Liver (tissue), 9 donors: ENCODE data around the gene AKR1C8. TPM values are rescaled to one million over a fixed set of nuclear protein-coding genes. Genes with fewer than 3 reads are reported as not detected.

Source experiments
- DNase-seq: peaks from one replicate; pipeline ENCODE4 v3.0.0-alpha.2; 2017; ENCODE audit warnings: low spot score
- H3K27ac ChIP-seq, 2 donors: one replicate each; pipeline ENCODE4 v1.7.0; 2013; ENCODE audit warnings: inconsistent platforms in 2 of 2, low read length in 2 of 2, control low read depth in 1 of 2, low read depth in 1 of 2, mild to moderate bottlenecking in 1 of 2
- H3K27me3 ChIP-seq, 4 donors: one replicate each; pipeline versions ENCODE4 v1.6.1 to v1.7.0; 2013; ENCODE audit warnings: low read length in 3 of 4, inconsistent platforms in 1 of 4, mild to moderate bottlenecking in 1 of 4, moderate library complexity in 1 of 4; ENCODE audit not compliant: control insufficient read depth in 4 of 4, insufficient read depth in 4 of 4
- H3K36me3 ChIP-seq, 4 donors: one replicate each; pipeline versions ENCODE4 v1.6.1 to v1.7.0; 2013; ENCODE audit warnings: low read length in 3 of 4, mild to moderate bottlenecking in 3 of 4, low read depth in 1 of 4, moderate library complexity in 1 of 4; ENCODE audit not compliant: control insufficient read depth in 4 of 4, insufficient read depth in 3 of 4
- H3K4me1 ChIP-seq, 4 donors: one replicate each; pipeline versions ENCODE4 v1.6.1 to v1.7.0; 2013; ENCODE audit warnings: low read length in 3 of 4, mild to moderate bottlenecking in 3 of 4, moderate library complexity in 1 of 4; ENCODE audit not compliant: control insufficient read depth in 4 of 4, insufficient read depth in 4 of 4
- H3K4me3 ChIP-seq, 3 donors: one replicate each; pipeline versions ENCODE4 v1.6.1 to v1.7.0; 2013; ENCODE audit warnings: low read length in 3 of 3, control low read depth in 1 of 3, low read depth in 1 of 3, mild to moderate bottlenecking in 1 of 3
- H3K9ac ChIP-seq, 2 donors: one replicate each; pipeline ENCODE4 v1.7.0; 2013; ENCODE audit warnings: low read length in 2 of 2, mild to moderate bottlenecking in 2 of 2, moderate library complexity in 2 of 2, control low read depth in 1 of 2, low read depth in 1 of 2
- H3K9me3 ChIP-seq, 4 donors: one replicate each; pipeline versions ENCODE4 v1.6.1 to v1.7.0; 2013; ENCODE audit warnings: low read length in 3 of 4; ENCODE audit not compliant: control insufficient read depth in 4 of 4
- EGR1 ChIP-seq, 2 donors: IDR thresholded peaks; 2 replicates each; pipeline ENCODE4 v1.6.1; 2016 to 2018; ENCODE audit warnings: antibody characterized with exemption in 2 of 2, low read depth in 2 of 2
- FOXA1 ChIP-seq: IDR thresholded peaks from 2 replicates; pipeline ENCODE4 v1.6.1; 2016; ENCODE audit warnings: antibody characterized with exemption
- FOXA2 ChIP-seq: IDR thresholded peaks from 2 replicates; pipeline ENCODE4 v1.6.1; 2016; ENCODE audit warnings: antibody characterized with exemption
- GABPA ChIP-seq, 2 donors: IDR thresholded peaks in 1 of 2; conservative IDR thresholded peaks in 1 of 2; 2 replicates each; pipeline ENCODE4 v1.6.1; 2016; ENCODE audit warnings: antibody characterized with exemption in 2 of 2, mild to moderate bottlenecking in 1 of 2, moderate library complexity in 1 of 2
- HNF4A ChIP-seq, 2 donors: conservative IDR thresholded peaks; 2 replicates each; pipeline ENCODE4 v1.6.1; 2016; ENCODE audit warnings: antibody characterized with exemption in 2 of 2, mild to moderate bottlenecking in 2 of 2
- HNF4G ChIP-seq: IDR thresholded peaks from 2 replicates; pipeline ENCODE4 v1.6.1; 2016; ENCODE audit warnings: antibody characterized with exemption
- JUND ChIP-seq, 2 donors: IDR thresholded peaks; 2 replicates each; pipeline ENCODE4 v1.6.1; 2016; ENCODE audit warnings: antibody characterized with exemption in 2 of 2
- NR2F2 ChIP-seq: IDR thresholded peaks from 2 replicates; pipeline ENCODE4 v1.6.1; 2016; ENCODE audit warnings: antibody characterized with exemption
- RAD21 ChIP-seq, 2 donors: IDR thresholded peaks; 2 replicates each; pipeline ENCODE4 v1.6.1; 2016; ENCODE audit warnings: antibody characterized with exemption in 2 of 2, mild to moderate bottlenecking in 2 of 2
- RXRA ChIP-seq, 2 donors: IDR thresholded peaks; 2 replicates each; pipeline ENCODE4 v1.6.1; 2017 to 2018; ENCODE audit warnings: antibody characterized with exemption in 2 of 2, mild to moderate bottlenecking in 1 of 2
- SP1 ChIP-seq: IDR thresholded peaks from 2 replicates; pipeline ENCODE4 v1.6.1; 2018; ENCODE audit warnings: antibody characterized with exemption, mild to moderate bottlenecking
- TAF1 ChIP-seq: conservative IDR thresholded peaks from 2 replicates; pipeline ENCODE4 v1.6.1; 2016; ENCODE audit warnings: antibody characterized with exemption, mild to moderate bottlenecking
- YY1 ChIP-seq: IDR thresholded peaks from 2 replicates; pipeline ENCODE4 v1.6.1; 2016; ENCODE audit warnings: antibody characterized with exemption, mild to moderate bottlenecking
- WGBS: extraction: QIAGEN DNeasy Blood & Tissue Kit; methylation state at CpG from one replicate; pipeline ENCODE4 v1.1.7; 2013; 5-methylcytosine and 5-hydroxymethylcytosine counted together
- polyA plus RNA-seq, 2 donors: library from polyadenylated mRNA; stranded (reverse) in 1 of 2; unstranded in 1 of 2; fragments of 200-250 nt in 1 of 2; fragments of >200 nt in 1 of 2; fragmentation: Nextera tagmentation in 1 of 2; extraction: Ambion mirVana in 1 of 2; gene quantifications; one replicate each; pipeline versions ENCODE4 v1.2.1 to v1.2.3, GENCODE V29; 2013 to 2015
- total RNA-seq, 2 donors: library from RNA; depleted of rRNA; stranded (reverse); fragments of >200 nt; gene quantifications; one replicate each; pipeline ENCODE4 v1.2.3, GENCODE V29; 2014
- TF ChIP-seq, protein P1 (sequence below): IDR thresholded peaks from 2 replicates; pipeline ENCODE4 v1.6.1; 2016; ENCODE audit warnings: antibody characterized with exemption, mild to moderate bottlenecking
- TF ChIP-seq, protein P2 (sequence below): fragments of 150-350 bp; IDR thresholded peaks from 2 replicates; pipeline ENCODE4 v1.5.1; 2017; ENCODE audit warnings: improper control_type of control experiment, low read depth, low read length; ENCODE audit not compliant: missing input control
- TF ChIP-seq, protein P3 (sequence below): IDR thresholded peaks from 2 replicates; pipeline ENCODE4 v1.6.1; 2016; ENCODE audit warnings: antibody characterized with exemption
- TF ChIP-seq, protein P4 (sequence below): IDR thresholded peaks from 2 replicates; pipeline ENCODE4 v1.6.1; 2016; ENCODE audit warnings: antibody characterized with exemption
- TF ChIP-seq, protein P5 (sequence below): IDR thresholded peaks from 2 replicates; pipeline ENCODE4 v1.6.1; 2016; ENCODE audit warnings: antibody characterized with exemption
- donor health status: healthy.
- donor health status: healthy.
- donor health status: healthy.
- donor health status: healthy.
- donor health status: healthy.

The AKR1C8 gene
- total and polyA plus RNA-seq, 4 donors: 2.5 to 28.5 (median 19.2) TPM; not detected in 1

DNA sequence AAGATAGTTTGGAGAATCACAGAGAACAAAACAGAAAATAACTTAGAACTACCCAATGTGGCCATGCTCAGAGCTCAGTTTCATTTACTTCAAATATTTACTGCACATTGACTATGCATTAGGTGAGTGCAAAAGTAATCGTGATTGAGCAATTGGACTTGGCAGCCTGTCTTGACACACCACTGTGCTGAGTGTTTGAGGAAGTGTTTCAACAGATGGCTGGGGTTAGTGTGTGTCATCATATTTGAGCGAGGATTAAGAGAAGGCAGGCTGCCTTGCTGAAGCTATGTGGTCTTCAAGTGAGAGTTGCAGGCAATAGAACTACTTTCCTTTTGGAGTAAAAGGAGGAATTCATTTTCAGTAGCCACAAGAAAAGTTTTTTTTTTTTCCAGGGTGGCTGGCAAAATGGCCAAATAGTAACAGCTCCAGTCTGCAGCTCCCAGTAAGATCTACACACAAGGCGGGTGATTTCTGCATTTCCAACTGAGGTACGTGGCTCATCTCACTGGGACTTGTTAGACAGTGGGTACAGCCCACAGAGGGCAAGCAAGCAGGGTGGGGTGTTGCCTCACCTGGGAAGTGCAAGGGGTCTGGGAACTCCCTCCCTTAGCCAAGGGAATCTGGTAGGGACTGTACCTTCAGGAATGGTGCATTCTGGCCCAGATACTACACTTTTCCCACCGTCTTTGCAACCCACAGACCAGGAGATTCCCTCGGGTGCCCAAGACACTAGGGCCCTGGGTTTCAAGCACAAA, 49.3 kb upstream of the AKR1C8 start:
- Histone ChIP-seq H3K36me3 (no peaks in the 10 kb centered on the region), H3K27ac (peak overlapping the region in 1 of 2 donors; percentile 23), H3K9me3 (peaks cover 0 to 19% (median 4%) of the 10 kb centered on the region in 4 donors), H3K4me3 (peak overlapping the region in 2 of 3 donors; percentile 20 to 35), H3K27me3 (no peaks in the 10 kb centered on the region), H3K4me1 (peaks cover 5 to 15% (median 9%) of the 10 kb centered on the region in 4 donors), H3K9ac (no peak overlapping the region)
- DNase-seq: peak; percentile 46
- TF ChIP-seq RAD21 (IDR thresholded peaks at IDR 0.05): peak; percentile 44 to 65
- TF ChIP-seq, protein P1, sequence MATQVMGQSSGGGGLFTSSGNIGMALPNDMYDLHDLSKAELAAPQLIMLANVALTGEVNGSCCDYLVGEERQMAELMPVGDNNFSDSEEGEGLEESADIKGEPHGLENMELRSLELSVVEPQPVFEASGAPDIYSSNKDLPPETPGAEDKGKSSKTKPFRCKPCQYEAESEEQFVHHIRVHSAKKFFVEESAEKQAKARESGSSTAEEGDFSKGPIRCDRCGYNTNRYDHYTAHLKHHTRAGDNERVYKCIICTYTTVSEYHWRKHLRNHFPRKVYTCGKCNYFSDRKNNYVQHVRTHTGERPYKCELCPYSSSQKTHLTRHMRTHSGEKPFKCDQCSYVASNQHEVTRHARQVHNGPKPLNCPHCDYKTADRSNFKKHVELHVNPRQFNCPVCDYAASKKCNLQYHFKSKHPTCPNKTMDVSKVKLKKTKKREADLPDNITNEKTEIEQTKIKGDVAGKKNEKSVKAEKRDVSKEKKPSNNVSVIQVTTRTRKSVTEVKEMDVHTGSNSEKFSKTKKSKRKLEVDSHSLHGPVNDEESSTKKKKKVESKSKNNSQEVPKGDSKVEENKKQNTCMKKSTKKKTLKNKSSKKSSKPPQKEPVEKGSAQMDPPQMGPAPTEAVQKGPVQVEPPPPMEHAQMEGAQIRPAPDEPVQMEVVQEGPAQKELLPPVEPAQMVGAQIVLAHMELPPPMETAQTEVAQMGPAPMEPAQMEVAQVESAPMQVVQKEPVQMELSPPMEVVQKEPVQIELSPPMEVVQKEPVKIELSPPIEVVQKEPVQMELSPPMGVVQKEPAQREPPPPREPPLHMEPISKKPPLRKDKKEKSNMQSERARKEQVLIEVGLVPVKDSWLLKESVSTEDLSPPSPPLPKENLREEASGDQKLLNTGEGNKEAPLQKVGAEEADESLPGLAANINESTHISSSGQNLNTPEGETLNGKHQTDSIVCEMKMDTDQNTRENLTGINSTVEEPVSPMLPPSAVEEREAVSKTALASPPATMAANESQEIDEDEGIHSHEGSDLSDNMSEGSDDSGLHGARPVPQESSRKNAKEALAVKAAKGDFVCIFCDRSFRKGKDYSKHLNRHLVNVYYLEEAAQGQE: peak; percentile 25
- peak in 1 of 2 donors; percentile 48 for TF ChIP-seq EGR1 (IDR thresholded peaks at IDR 0.05; ENCODE audit: low read depth in 2 of 2)
- peak; percentile 80 to 90 for TF ChIP-seq RXRA (IDR thresholded peaks at IDR 0.05)
- TF ChIP-seq YY1: peak; percentile 80
- TF ChIP-seq, protein P2, sequence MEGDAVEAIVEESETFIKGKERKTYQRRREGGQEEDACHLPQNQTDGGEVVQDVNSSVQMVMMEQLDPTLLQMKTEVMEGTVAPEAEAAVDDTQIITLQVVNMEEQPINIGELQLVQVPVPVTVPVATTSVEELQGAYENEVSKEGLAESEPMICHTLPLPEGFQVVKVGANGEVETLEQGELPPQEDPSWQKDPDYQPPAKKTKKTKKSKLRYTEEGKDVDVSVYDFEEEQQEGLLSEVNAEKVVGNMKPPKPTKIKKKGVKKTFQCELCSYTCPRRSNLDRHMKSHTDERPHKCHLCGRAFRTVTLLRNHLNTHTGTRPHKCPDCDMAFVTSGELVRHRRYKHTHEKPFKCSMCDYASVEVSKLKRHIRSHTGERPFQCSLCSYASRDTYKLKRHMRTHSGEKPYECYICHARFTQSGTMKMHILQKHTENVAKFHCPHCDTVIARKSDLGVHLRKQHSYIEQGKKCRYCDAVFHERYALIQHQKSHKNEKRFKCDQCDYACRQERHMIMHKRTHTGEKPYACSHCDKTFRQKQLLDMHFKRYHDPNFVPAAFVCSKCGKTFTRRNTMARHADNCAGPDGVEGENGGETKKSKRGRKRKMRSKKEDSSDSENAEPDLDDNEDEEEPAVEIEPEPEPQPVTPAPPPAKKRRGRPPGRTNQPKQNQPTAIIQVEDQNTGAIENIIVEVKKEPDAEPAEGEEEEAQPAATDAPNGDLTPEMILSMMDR: no peak
- TF ChIP-seq, protein P3, sequence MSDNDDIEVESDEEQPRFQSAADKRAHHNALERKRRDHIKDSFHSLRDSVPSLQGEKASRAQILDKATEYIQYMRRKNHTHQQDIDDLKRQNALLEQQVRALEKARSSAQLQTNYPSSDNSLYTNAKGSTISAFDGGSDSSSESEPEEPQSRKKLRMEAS: peak; percentile 85
- peak; percentile 41 for TF ChIP-seq FOXA2
- peak; percentile 79 for TF ChIP-seq FOXA1
- peak; percentile 42 for TF ChIP-seq HNF4G
- TF ChIP-seq, protein P4, sequence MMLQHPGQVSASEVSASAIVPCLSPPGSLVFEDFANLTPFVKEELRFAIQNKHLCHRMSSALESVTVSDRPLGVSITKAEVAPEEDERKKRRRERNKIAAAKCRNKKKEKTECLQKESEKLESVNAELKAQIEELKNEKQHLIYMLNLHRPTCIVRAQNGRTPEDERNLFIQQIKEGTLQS: no peak
- TF ChIP-seq, protein P5, sequence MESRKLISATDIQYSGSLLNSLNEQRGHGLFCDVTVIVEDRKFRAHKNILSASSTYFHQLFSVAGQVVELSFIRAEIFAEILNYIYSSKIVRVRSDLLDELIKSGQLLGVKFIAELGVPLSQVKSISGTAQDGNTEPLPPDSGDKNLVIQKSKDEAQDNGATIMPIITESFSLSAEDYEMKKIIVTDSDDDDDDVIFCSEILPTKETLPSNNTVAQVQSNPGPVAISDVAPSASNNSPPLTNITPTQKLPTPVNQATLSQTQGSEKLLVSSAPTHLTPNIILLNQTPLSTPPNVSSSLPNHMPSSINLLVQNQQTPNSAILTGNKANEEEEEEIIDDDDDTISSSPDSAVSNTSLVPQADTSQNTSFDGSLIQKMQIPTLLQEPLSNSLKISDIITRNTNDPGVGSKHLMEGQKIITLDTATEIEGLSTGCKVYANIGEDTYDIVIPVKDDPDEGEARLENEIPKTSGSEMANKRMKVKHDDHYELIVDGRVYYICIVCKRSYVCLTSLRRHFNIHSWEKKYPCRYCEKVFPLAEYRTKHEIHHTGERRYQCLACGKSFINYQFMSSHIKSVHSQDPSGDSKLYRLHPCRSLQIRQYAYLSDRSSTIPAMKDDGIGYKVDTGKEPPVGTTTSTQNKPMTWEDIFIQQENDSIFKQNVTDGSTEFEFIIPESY: peak; percentile 77
- peak; percentile 47 for TF ChIP-seq SP1
- peak in 1 of 2 donors; percentile 87 for TF ChIP-seq JUND (IDR thresholded peaks at IDR 0.05)
- no peak for TF ChIP-seq NR2F2
- peak in 1 of 2 donors; percentile 64 for TF ChIP-seq GABPA (IDR thresholded peaks at IDR 0.05 in 1 of 2, conservative IDR thresholded peaks at IDR 0.05 in 1 of 2)
- TF ChIP-seq TAF1: no peak
- peak; percentile 77 to 88 for TF ChIP-seq HNF4A (conservative IDR thresholded peaks at IDR 0.05)
- 57% methylated on average over 6 of the region's 6 CpGs for WGBS
